Measurements from ENCODE around the gene TRIM17. TPM values are rescaled to one million over a fixed set of nuclear protein-coding genes. Genes with fewer than 3 reads are reported as not detected.
"Not testable (repeated sequence)": the region's sequence is repeated elsewhere in the genome, so short reads cannot be mapped to it uniquely, and the experiment has no call there.

TRIM17 gene
- total RNA-seq, 2 donors from 2014 or later, result 0.56 TPM; not detected in 1

DNA sequence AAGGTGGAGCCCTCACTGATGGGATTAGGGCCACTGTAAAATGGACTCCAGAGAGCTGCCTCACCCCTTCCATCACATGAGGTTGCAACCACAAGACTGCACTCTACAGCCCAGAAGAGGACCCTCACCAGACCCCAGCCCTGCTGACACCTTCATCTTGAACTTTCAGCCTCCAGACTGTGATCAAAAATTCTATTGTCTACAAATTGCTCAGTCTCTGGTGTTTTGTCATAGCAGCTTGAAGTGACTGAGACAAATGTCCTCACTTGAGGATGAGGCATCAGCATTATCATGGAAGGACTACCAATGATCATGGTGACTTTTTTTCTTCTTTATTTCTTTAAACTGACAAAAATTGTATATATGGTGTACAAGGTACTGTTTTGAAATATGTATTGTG, 26.7 kb upstream of the TRIM17 start:
- Histone ChIP-seq H3K36me3 (no peaks in the 10 kb centered on the region), H3K9me3 (no peaks in the 10 kb centered on the region), H3K27ac (no peak overlapping the region), H3K27me3 (replicated peaks; ENCODE audit: insufficient read depth) (no peaks in the 10 kb centered on the region), H3K4me1 (ENCODE audit: control insufficient read depth in 1 of 2, low read depth in 2 of 2) (peaks cover 0 to 10% of the 10 kb centered on the region in 2 donors), H3K4me3 (no peak overlapping the region)
- no peak for DNase-seq (ENCODE audit: low spot score)
- TF ChIP-seq, protein P1, sequence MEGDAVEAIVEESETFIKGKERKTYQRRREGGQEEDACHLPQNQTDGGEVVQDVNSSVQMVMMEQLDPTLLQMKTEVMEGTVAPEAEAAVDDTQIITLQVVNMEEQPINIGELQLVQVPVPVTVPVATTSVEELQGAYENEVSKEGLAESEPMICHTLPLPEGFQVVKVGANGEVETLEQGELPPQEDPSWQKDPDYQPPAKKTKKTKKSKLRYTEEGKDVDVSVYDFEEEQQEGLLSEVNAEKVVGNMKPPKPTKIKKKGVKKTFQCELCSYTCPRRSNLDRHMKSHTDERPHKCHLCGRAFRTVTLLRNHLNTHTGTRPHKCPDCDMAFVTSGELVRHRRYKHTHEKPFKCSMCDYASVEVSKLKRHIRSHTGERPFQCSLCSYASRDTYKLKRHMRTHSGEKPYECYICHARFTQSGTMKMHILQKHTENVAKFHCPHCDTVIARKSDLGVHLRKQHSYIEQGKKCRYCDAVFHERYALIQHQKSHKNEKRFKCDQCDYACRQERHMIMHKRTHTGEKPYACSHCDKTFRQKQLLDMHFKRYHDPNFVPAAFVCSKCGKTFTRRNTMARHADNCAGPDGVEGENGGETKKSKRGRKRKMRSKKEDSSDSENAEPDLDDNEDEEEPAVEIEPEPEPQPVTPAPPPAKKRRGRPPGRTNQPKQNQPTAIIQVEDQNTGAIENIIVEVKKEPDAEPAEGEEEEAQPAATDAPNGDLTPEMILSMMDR (IDR thresholded peaks at IDR 0.05), result no peak
- ATAC-seq (ENCODE audit: insufficient number of reproducible peaks, low FRiP score, low read depth), result no peak

DNA sequence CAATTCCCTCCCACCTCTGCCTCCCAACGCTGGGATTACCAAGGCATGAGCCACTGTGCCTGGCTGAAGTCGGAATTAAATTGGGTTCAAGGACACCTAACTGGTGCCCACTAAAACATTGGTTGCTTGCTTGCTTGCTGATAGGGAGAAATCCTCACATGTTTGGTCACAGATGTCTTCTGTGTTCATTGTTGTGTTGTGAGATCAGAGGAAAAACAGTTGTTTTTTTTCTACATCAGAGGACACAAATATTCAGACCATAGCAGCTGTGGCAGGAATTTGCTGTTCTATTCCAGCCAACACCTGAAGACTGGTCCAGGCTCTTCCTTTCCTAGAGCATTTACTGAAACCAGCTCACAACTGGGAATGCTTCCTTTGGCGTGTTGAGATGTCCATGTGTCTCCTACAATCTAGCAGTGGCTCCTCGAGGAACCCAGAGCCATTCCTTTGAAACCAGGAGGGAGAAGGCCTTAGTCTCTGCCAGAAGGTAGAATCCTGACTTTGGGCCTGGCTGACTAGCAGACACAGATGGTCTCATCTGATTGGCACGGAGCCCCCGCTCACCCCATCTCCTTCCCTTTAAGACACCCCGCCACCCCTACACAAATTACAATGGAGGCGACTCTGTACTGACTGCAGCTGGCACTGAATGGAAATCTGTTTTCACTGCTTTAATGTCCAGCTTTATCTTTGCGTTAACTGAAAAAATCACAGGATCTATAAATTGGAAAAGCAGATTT, 24.3 kb upstream of the TRIM17 start:
- ATAC-seq (ENCODE audit: insufficient number of reproducible peaks, low FRiP score, low read depth), result no peak

DNA sequence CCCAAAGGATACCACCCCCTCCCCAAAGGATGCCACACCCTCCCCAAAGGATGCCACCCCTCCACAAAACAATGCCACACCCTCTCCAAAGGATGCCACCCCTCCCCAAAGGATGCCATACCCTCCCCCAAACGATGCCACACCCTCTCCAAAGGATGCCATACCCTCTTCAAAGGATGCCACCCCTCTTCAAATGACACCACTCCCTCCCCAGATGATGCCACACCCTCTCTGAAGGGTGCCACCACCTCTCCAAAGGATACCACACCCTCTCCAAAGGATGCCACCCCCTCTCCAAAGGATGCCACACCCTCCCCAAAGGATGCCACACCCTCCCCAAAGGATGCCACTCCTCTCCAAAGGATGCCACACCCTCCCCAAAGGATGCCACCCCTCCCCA, 21.6 kb upstream of the TRIM17 start:
- H3K27ac ChIP-seq, result no peak overlapping the region
- no peaks in the 10 kb centered on the region for H3K4me1 ChIP-seq (ENCODE audit: control insufficient read depth in 1 of 2, low read depth in 2 of 2)
- no peaks in the 10 kb centered on the region for H3K9me3 ChIP-seq
- no peaks in the 10 kb centered on the region for H3K36me3 ChIP-seq
- H3K27me3 ChIP-seq (replicated peaks; ENCODE audit: insufficient read depth), result no peaks in the 10 kb centered on the region
- no peak for DNase-seq (ENCODE audit: low spot score)
- ATAC-seq (ENCODE audit: insufficient number of reproducible peaks, low FRiP score, low read depth), result no peak
- H3K4me3 ChIP-seq, result no peak overlapping the region
- TF ChIP-seq, protein P1 (IDR thresholded peaks at IDR 0.05), result no peak

More for the DNA sequence above, 24.3 kb upstream of the TRIM17 start:
- H3K9me3 ChIP-seq, result no peaks in the 10 kb centered on the region
- DNase-seq (ENCODE audit: low spot score), result no peak
- H3K4me3 ChIP-seq, result no peak overlapping the region
- H3K4me1 ChIP-seq (ENCODE audit: control insufficient read depth in 1 of 2, low read depth in 2 of 2), result peaks cover 0 to 6% of the 10 kb centered on the region in 2 donors
- H3K36me3 ChIP-seq, result no peaks in the 10 kb centered on the region
- TF ChIP-seq, protein P1 (IDR thresholded peaks at IDR 0.05), result no peak
- no peaks in the 10 kb centered on the region for H3K27me3 ChIP-seq (replicated peaks; ENCODE audit: insufficient read depth)
- H3K27ac ChIP-seq, result no peak overlapping the region

DNA sequence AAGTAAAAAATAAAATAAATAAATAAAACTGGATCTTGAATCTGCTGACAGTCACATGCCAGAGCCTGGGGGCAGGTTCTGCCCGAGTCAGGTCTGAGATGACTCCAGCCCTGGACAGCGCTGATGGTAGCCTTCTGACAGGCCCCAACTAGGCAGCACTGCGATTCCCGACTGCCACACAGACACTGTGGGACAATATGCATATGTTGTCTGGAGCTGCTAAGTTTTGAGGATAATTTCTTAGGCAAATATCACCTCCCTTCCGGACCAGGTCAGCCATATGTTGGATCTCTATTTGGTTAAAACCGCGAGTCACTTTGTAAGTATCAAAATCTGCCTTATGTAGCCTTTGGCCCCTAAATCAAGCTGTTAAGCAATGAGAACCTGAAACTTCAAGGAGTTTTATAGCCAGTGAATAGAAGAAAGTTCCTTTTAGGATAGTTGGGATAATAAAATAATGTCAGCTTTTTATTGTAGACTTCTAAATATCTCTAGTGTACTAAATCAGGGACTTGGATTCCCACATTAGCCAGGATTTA, 20.8 kb upstream of the TRIM17 start:
- DNase-seq (ENCODE audit: low spot score) (no peak), ATAC-seq (ENCODE audit: insufficient number of reproducible peaks, low FRiP score, low read depth) (no peak)
- Histone ChIP-seq H3K27ac (no peak overlapping the region), H3K4me1 (ENCODE audit: control insufficient read depth in 1 of 2, low read depth in 2 of 2) (no peaks in the 10 kb centered on the region), H3K4me3 (no peak overlapping the region), H3K27me3 (replicated peaks; ENCODE audit: insufficient read depth) (no peaks in the 10 kb centered on the region), H3K9me3 (no peaks in the 10 kb centered on the region), H3K36me3 (no peaks in the 10 kb centered on the region)
- TF ChIP-seq, protein P1 (IDR thresholded peaks at IDR 0.05), result no peak

DNA sequence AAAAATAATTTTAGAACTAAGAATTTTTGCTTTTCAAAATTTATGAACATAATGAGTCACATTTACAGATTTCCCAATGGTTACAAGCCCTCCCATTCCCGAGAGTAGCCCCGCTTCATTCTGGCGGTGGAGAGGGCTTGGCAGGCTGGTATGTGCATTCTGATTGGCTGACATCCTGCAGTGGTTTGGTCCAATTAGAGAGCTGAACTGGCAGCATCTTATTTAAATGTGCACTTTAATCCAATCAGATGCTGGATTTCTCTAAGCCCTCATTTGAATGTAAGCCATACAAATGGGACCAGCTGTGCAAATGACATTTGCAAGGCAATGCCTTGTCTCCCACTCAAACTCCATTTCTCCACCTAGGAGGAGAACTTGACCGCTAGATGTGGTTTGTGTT, 18.0 kb upstream of the TRIM17 start:
- no peaks in the 10 kb centered on the region for H3K9me3 ChIP-seq
- H3K4me3 ChIP-seq, result no peak overlapping the region
- no peaks in the 10 kb centered on the region for H3K27me3 ChIP-seq (replicated peaks; ENCODE audit: insufficient read depth)
- H3K36me3 ChIP-seq, result no peaks in the 10 kb centered on the region
- TF ChIP-seq, protein P1 (IDR thresholded peaks at IDR 0.05), result no peak
- H3K27ac ChIP-seq, result no peak overlapping the region
- DNase-seq (ENCODE audit: low spot score) (no peak), ATAC-seq (ENCODE audit: insufficient number of reproducible peaks, low FRiP score, low read depth) (no peak)
- no peaks in the 10 kb centered on the region for H3K4me1 ChIP-seq (ENCODE audit: control insufficient read depth in 1 of 2, low read depth in 2 of 2)

DNA sequence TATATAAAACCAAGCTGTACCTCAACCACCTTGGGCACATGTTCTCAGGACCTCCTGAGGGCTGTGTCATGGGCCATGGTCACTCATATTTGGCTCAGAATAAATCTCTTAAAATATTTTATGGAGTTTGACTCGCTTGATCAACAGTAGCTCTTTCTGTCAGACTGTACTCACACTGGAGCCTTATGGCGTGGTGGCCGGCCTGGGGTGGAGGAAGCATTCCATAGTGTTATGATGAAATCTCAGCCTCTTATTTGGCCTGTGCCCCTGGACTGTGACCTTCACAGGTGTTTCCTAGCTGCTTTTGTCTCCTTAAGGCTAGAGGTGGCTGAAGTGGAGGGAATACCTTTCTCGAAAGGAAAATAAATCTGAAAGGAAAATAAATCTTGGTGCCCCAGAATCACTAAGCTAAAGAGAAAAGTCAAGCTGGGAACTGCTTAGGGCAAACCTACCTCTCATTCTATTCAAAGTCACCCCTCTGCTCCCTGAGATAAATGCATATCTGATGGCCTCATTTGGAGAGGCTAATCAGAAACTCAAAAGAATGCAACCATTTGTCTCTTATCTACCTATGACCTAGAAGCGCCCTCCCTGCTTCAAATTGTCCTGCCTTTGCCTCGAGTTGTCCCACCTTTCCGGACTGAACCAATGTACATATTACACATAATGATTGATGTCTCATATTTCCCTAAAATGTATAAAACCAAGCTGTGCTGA, 16.8 kb upstream of the TRIM17 start:
- not testable (repeated sequence) for H3K9me3 ChIP-seq; H3K27ac ChIP-seq; H3K36me3 ChIP-seq; ATAC-seq (ENCODE audit: insufficient number of reproducible peaks, low FRiP score, low read depth); DNase-seq (ENCODE audit: low spot score); H3K27me3 ChIP-seq (replicated peaks; ENCODE audit: insufficient read depth); H3K4me1 ChIP-seq (ENCODE audit: control insufficient read depth in 1 of 2, low read depth in 2 of 2); H3K4me3 ChIP-seq
